Keratinocyte (primary cell): ENCODE results near the gene PRKAG2.

ENCODE experiments used
- EZH2 ChIP-seq: IDR thresholded peaks from one replicate; pipeline ENCODE4 v1.6.1; 2012; ENCODE audit warnings: inconsistent platforms, mild to moderate bottlenecking, low read length, moderate library complexity
- TF ChIP-seq, protein P1 (sequence below), 3 experiments: IDR thresholded peaks in 1 of 3; conservative IDR thresholded peaks in 1 of 3; optimal IDR thresholded peaks in 1 of 3; 2 replicates in 2 of 3; 3 replicates in 1 of 3; pipeline versions ENCODE3 to v1.5.1; 2011; ENCODE audit warnings: low read length in 3 of 3, mild to moderate bottlenecking in 3 of 3, moderate library complexity in 2 of 3, control low read depth in 1 of 3, inconsistent platforms in 1 of 3; ENCODE audit not compliant: insufficient read depth in 2 of 3; ENCODE audit errors: extremely low read depth in 1 of 3

DNA sequence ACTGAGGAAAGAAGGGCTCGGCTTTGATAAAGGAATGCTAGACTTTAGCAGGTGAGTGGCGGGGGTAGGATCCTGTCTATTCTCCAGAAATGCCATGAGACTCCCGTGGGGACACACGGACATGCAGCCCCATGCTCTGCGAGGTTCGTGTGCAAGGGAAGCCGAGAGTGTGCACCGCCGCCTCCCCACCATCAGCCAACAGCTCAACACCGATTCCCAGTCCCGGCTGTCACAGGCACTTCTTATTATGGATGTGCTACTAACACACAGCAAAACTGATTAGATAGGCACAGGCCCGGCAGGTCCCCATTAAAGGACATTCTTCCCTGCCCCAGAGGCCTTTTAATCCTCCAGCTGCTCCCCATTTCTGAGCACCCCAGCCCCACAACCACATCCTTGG, 154.4 kb downstream of the PRKAG2 start:
- TF ChIP-seq, protein P1, sequence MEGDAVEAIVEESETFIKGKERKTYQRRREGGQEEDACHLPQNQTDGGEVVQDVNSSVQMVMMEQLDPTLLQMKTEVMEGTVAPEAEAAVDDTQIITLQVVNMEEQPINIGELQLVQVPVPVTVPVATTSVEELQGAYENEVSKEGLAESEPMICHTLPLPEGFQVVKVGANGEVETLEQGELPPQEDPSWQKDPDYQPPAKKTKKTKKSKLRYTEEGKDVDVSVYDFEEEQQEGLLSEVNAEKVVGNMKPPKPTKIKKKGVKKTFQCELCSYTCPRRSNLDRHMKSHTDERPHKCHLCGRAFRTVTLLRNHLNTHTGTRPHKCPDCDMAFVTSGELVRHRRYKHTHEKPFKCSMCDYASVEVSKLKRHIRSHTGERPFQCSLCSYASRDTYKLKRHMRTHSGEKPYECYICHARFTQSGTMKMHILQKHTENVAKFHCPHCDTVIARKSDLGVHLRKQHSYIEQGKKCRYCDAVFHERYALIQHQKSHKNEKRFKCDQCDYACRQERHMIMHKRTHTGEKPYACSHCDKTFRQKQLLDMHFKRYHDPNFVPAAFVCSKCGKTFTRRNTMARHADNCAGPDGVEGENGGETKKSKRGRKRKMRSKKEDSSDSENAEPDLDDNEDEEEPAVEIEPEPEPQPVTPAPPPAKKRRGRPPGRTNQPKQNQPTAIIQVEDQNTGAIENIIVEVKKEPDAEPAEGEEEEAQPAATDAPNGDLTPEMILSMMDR (optimal IDR thresholded peaks at IDR 0.05 in 1 of 3, IDR thresholded peaks at IDR 0.05 in 1 of 3, conservative IDR thresholded peaks at IDR 0.05 in 1 of 3; ENCODE audit: extremely low read depth in 1 of 3, insufficient read depth in 2 of 3, low read length in 3 of 3), result no peak
- TF ChIP-seq EZH2, result no peak
